Peyer's patch (tissue), 4 donors: ENCODE data around the gene DOCK3.

Experiments used
- POLR2A ChIP-seq, 2 donors: fragments of 450-650 bp; IDR thresholded peaks; one replicate each; pipeline ENCODE4 v1.5.1; 2017; ENCODE audit warnings: antibody characterized with exemption in 2 of 2, mild to moderate bottlenecking in 2 of 2, moderate library complexity in 2 of 2
- TF ChIP-seq, protein P1 (sequence below), 6 experiments: fragments of 450-650 bp in 4 of 6; fragments of 200-600 bp in 2 of 6; sonication (generic) in 1 of 6; IDR thresholded peaks; one replicate each; pipeline ENCODE4 v1.5.1; 2017 to 2019; ENCODE audit warnings: antibody characterized with exemption in 6 of 6, mild to moderate bottlenecking in 3 of 6, moderate library complexity in 1 of 6

DNA sequence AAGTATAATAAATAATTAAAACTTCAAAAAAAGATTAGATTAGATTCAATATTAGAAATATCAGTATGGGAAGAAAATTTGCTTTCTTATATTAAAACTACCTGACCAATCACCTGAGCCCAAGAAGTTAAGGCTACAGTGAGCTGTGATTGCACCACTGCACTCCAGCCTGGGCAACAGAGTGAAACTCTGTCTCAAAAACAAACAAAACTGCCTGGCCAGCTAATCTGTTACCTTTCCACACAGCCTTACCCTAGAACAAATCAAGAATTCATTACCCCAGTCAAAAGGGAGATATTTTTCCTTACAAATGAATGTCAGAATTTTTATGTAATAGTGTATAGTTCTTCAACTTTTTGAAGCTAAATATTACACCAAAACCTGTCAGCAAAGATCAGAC, 593.4 kb downstream of the DOCK3 start:
- TF ChIP-seq, protein P1, sequence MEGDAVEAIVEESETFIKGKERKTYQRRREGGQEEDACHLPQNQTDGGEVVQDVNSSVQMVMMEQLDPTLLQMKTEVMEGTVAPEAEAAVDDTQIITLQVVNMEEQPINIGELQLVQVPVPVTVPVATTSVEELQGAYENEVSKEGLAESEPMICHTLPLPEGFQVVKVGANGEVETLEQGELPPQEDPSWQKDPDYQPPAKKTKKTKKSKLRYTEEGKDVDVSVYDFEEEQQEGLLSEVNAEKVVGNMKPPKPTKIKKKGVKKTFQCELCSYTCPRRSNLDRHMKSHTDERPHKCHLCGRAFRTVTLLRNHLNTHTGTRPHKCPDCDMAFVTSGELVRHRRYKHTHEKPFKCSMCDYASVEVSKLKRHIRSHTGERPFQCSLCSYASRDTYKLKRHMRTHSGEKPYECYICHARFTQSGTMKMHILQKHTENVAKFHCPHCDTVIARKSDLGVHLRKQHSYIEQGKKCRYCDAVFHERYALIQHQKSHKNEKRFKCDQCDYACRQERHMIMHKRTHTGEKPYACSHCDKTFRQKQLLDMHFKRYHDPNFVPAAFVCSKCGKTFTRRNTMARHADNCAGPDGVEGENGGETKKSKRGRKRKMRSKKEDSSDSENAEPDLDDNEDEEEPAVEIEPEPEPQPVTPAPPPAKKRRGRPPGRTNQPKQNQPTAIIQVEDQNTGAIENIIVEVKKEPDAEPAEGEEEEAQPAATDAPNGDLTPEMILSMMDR (IDR thresholded peaks at IDR 0.05): no peak
- TF ChIP-seq POLR2A (IDR thresholded peaks at IDR 0.05): no peak
